PC-9 (cell line): Measurements from ENCODE around the gene ING5. TPM values are rescaled to one million over a fixed set of nuclear protein-coding genes. Genes with fewer than 3 reads are reported as not detected.

ENCODE experiments used
- BruUV-seq: library from RNA; stranded (reverse); fragments of 400-500 nt; replicated peaks from 2 replicates; lab custom pipeline; 2021; lab: Mats Ljungman, UMichigan
- CTCF ChIA-PET: fragments of 300-600 bp; sonication (Branson Sonifier 250); formaldehyde crosslinking; loops from one replicate; lab custom pipeline; 2022; ENCODE audit warnings: antibody characterized with exemption; lab: Charles Lee
- POLR2A ChIA-PET: fragments of 300-600 bp; sonication (Branson Sonifier 250); formaldehyde crosslinking; loops from one replicate; lab custom pipeline; 2022; ENCODE audit warnings: antibody characterized with exemption; ENCODE audit not compliant: unreplicated experiment; lab: Charles Lee
- DNase-seq, 2 experiments: peaks; one replicate each; pipeline versions ENCODE4 v3.0.0 to v3.0.0-alpha.2; 2015 to 2022; ENCODE audit warnings: mixed read lengths in 1 of 2
- H2AFZ ChIP-seq: fragments of 200-600 bp; sonication (generic); 2 replicates; pipeline ENCODE4 v1.8.1; 2017; ENCODE audit warnings: antibody characterized with exemption
- H3F3A ChIP-seq: fragments of 200-600 bp; sonication (generic); 2 replicates; pipeline ENCODE4 v1.8.1; 2017; ENCODE audit warnings: antibody characterized with exemption, mild to moderate bottlenecking, low read depth; ENCODE audit not compliant: insufficient read depth
- H3K27ac ChIP-seq: fragments of 200-600 bp; sonication (generic); 2 replicates; pipeline ENCODE4 v1.6.1; 2016; ENCODE audit warnings: mixed run types
- H3K27me3 ChIP-seq: fragments of 200-600 bp; sonication (generic); 2 replicates; pipeline ENCODE4 v1.6.1; 2016; ENCODE audit warnings: low read depth, mixed run types; ENCODE audit not compliant: insufficient read depth
- H3K36me3 ChIP-seq: fragments of 200-600 bp; sonication (generic); 2 replicates; pipeline ENCODE4 v1.6.1; 2016; ENCODE audit warnings: low read depth, mixed run types
- H3K4me1 ChIP-seq: fragments of 200-600 bp; sonication (generic); replicated peaks from 2 replicates; pipeline ENCODE4 v1.6.1; 2016; ENCODE audit warnings: mixed run types; ENCODE audit not compliant: insufficient read depth
- H3K4me2 ChIP-seq: fragments of 200-600 bp; sonication (generic); 2 replicates; pipeline ENCODE4 v1.6.1; 2017; ENCODE audit warnings: mixed run types
- H3K4me3 ChIP-seq: fragments of 200-600 bp; sonication (generic); 2 replicates; pipeline ENCODE4 v1.6.1; 2016; ENCODE audit warnings: mixed run types
- H3K79me2 ChIP-seq: fragments of 200-600 bp; sonication (generic); 2 replicates; pipeline ENCODE4 v1.6.1; 2017; ENCODE audit warnings: low read depth, mixed run types
- H3K9me2 ChIP-seq: fragments of 200-600 bp; sonication (generic); 2 replicates; pipeline ENCODE4 v1.8.1; 2017; ENCODE audit warnings: mild to moderate bottlenecking; ENCODE audit not compliant: insufficient read depth
- H3K9me3 ChIP-seq: fragments of 200-600 bp; sonication (generic); 2 replicates; pipeline ENCODE4 v1.8.1; 2016; ENCODE audit warnings: low read depth; ENCODE audit not compliant: insufficient read depth
- H4K20me1 ChIP-seq: fragments of 200-600 bp; sonication (generic); 2 replicates; pipeline ENCODE4 v1.8.1; 2017; ENCODE audit not compliant: insufficient read depth
- EZH2 ChIP-seq: fragments of 200-600 bp; sonication (generic); IDR thresholded peaks from 2 replicates; pipeline ENCODE4 v1.8.0; 2017; ENCODE audit warnings: antibody characterized with exemption, low read depth
- intact Hi-C: fragments of 100-400 bp; cut with micrococcal nuclease; formaldehyde crosslinking; loops from one replicate; pipeline ENCODE4 v1.10.0; 2022; ENCODE audit not compliant: unreplicated experiment
- total RNA-seq: library from RNA; stranded (reverse); gene quantifications from 2 replicates; pipeline ENCODE4 v1.2.3, GENCODE V29; 2021
- TF ChIP-seq, protein P1 (sequence below): fragments of 200-600 bp; sonication (generic); conservative IDR thresholded peaks from 2 replicates; pipeline ENCODE4 v1.6.1; 2017; ENCODE audit warnings: mixed run types, antibody characterized with exemption, mild to moderate bottlenecking, moderate library complexity

Gene ING5
- total RNA-seq, 1 experiment from 2014 or later = 79.7 TPM

DNA sequence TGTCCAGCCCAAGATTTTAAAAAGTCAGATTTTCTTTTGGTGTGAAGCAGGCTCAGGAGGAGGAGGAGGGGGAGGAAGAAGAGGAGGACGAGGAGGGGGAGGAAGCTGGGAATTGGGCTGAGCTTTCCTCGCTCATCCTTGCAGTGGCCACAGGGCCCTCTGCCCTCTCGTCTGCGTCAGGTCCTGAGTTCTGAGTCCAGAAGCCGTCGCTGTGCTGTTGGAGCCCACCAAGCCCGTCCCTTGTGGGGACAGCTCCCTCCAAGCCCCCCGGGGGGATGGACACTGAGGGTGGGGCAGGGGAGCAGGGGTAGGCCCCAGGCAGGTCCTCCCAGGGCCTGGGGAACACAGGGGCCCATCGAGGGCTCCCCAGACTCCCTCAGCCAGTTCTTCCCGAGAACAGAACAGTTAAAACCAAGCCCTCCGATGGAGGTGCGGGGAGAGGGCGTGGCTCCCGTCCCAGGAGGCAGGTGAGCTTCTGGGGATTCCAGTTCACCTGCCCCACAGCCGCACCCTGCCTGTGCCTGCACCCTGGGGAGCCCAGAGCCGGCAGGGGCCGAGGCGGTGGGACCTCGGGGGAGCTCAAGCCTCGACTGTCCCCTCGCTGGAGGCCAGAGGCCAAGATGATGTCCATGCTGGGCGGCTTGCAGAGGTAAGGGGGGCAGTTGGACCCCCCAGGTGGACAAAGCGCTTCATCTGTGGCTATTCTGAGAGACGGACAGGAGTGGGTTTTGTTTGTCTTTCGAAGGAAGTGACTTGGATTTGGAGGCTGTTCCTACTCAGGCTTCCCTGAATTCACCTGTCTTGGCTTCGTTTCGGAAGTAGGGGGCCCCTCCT lies 74.7 kb downstream of the ING5 start, which contains the start of gene GAL3ST2:
Gene GAL3ST2, plus strand, starts transcription at position 487 of the 834 bp plus-strand sequence. Its CDS starts 134 bp downstream, at position 621.
- H3K4me1 ChIP-seq = peaks cover 18% of the 10 kb centered on the region
- no peaks in the 10 kb centered on the region for H3K79me2 ChIP-seq
- ChIA-PET POLR2A (interaction anchor here (0.7 kb wide), 1 partner anchor 90 kb away, joined by 3 read pairs; the partner anchor contains the start of gene DTYMK), CTCF (interaction anchor here (1.1 kb wide), 1 partner anchor 102 kb away, joined by 4 read pairs; no protein-coding TSS in a partner anchor)
- DNase-seq = no peak
- no peak within 1 kb of the TSS for H3K4me2 ChIP-seq
- H3F3A ChIP-seq = 0 out of 2 replicates have a peak, but pooled peaks cover 5% of the 10 kb centered on the region
- H3K9me3 ChIP-seq = peaks cover under 1% of the 10 kb centered on the region
- no peak within 1 kb of the TSS for H3K4me3 ChIP-seq
- H3K36me3 ChIP-seq = no peaks in the 10 kb centered on the region
- BruUV-seq = no TSS peak
- H4K20me1 ChIP-seq = no peaks in the 10 kb centered on the region
- H3K9me2 ChIP-seq = no peaks in the 10 kb centered on the region
- H2AFZ ChIP-seq = no peak within 1 kb of the TSS
- intact Hi-C loops = no loop called here
- H3K27ac ChIP-seq = no peak within 1 kb of the TSS
- no peaks in the 10 kb centered on the region for H3K27me3 ChIP-seq
- TF ChIP-seq, protein P1, sequence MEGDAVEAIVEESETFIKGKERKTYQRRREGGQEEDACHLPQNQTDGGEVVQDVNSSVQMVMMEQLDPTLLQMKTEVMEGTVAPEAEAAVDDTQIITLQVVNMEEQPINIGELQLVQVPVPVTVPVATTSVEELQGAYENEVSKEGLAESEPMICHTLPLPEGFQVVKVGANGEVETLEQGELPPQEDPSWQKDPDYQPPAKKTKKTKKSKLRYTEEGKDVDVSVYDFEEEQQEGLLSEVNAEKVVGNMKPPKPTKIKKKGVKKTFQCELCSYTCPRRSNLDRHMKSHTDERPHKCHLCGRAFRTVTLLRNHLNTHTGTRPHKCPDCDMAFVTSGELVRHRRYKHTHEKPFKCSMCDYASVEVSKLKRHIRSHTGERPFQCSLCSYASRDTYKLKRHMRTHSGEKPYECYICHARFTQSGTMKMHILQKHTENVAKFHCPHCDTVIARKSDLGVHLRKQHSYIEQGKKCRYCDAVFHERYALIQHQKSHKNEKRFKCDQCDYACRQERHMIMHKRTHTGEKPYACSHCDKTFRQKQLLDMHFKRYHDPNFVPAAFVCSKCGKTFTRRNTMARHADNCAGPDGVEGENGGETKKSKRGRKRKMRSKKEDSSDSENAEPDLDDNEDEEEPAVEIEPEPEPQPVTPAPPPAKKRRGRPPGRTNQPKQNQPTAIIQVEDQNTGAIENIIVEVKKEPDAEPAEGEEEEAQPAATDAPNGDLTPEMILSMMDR = no peak
- TF ChIP-seq EZH2 = no peak

DNA sequence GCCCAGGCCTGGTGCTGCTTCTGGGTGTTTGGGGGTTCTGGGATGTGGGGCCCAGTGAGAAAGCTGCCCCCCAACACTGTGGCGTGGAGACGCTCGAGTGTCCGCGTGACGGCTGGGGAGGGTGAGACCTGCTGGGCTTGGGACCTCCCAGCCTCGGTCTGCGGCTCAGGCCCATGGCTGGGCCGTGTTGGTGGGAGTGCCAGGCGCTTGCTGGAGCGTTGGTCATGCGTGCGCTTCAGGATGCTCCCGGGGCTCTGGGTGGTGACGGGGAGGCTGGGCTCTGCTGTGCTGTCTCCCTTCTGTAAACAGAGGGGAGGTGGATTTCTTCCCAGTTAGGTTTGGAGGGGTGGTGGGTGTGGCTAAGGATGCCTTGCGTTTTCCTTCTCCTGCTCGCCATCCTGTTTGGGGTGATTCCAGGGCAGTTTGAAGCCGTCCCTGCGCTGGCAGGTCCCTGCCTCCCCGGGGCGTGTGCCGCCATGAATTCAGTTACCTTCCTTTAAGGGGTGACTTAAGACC lies 75.4 kb downstream of the ING5 start:
- Histone ChIP-seq H3K9me3 (peaks cover 5% of the 10 kb centered on the region), H3F3A (0 out of 2 replicates have a peak, but pooled peaks cover 4% of the 10 kb centered on the region), H3K79me2 (no peaks in the 10 kb centered on the region), H3K4me3 (no peak overlapping the region), H3K36me3 (no peaks in the 10 kb centered on the region), H3K27ac (no peak overlapping the region), H3K4me2 (no peak overlapping the region), H3K4me1 (peaks cover 18% of the 10 kb centered on the region), H3K9me2 (no peaks in the 10 kb centered on the region), H4K20me1 (no peaks in the 10 kb centered on the region), H2AFZ (no peak overlapping the region), H3K27me3 (no peaks in the 10 kb centered on the region)
- ChIA-PET POLR2A (no interaction called here), CTCF (interaction anchor here (0.6 kb wide), 1 partner anchor 374 kb away, joined by 4 read pairs; no protein-coding TSS in a partner anchor)
- intact Hi-C loops = no loop called here
- no peak for DNase-seq
- no TSS peak for BruUV-seq
- TF ChIP-seq, protein P1 = no peak
- TF ChIP-seq EZH2 = no peak
